MM.1S (cell line): ENCODE results near the gene SEMA4A.

ENCODE experiments used
- EZH2 ChIP-seq: fragments of 300-600 bp; sonication (generic); optimal IDR thresholded peaks from 2 replicates; pipeline ENCODE3; 2017; ENCODE audit warnings: low read depth, mild to moderate bottlenecking, antibody characterized with exemption, low read length, mixed read lengths
- TF ChIP-seq, protein P1 (sequence below): fragments of 300-600 bp; sonication (generic); IDR thresholded peaks from 2 replicates; pipeline ENCODE4 v1.5.1; 2016; ENCODE audit warnings: antibody characterized with exemption, low read length, mixed read lengths

GRCh38 chr1:156118177-156118868 lies 35.1 kb upstream of the SEMA4A start:
- TF ChIP-seq, protein P1, sequence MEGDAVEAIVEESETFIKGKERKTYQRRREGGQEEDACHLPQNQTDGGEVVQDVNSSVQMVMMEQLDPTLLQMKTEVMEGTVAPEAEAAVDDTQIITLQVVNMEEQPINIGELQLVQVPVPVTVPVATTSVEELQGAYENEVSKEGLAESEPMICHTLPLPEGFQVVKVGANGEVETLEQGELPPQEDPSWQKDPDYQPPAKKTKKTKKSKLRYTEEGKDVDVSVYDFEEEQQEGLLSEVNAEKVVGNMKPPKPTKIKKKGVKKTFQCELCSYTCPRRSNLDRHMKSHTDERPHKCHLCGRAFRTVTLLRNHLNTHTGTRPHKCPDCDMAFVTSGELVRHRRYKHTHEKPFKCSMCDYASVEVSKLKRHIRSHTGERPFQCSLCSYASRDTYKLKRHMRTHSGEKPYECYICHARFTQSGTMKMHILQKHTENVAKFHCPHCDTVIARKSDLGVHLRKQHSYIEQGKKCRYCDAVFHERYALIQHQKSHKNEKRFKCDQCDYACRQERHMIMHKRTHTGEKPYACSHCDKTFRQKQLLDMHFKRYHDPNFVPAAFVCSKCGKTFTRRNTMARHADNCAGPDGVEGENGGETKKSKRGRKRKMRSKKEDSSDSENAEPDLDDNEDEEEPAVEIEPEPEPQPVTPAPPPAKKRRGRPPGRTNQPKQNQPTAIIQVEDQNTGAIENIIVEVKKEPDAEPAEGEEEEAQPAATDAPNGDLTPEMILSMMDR: no peak
- no peak for TF ChIP-seq EZH2
